ENCODE data around the gene TEX12. TPM values are rescaled to one million over a fixed set of nuclear protein-coding genes. Genes with fewer than 3 reads are reported as not detected.

TEX12 gene
- total RNA-seq, 1 experiment from 2014 or later: not detected

Small RNA genes within 50 kb of the gene (small RNA-seq; reads per million reads assigned to genes)
- gene MRPS36P4: not detected

Other genes with a start within 250 kb of the TEX12 start
- gene C11orf52, start 248.5 kb upstream of the TEX12 start, total RNA-seq (2014; rRNA removed; shearing (Covaris generic); ENCODE audit: low replicate concordance): not detected in 2 replicates
- gene DIXDC1, start 230.0 kb upstream of the TEX12 start, total RNA-seq (2014; rRNA removed; shearing (Covaris generic); ENCODE audit: low replicate concordance): 2.0 and 2.8 TPM in 2 replicates
- gene DLAT, start 142.0 kb upstream of the TEX12 start, total RNA-seq (2014; rRNA removed; shearing (Covaris generic); ENCODE audit: low replicate concordance): 26.1 and 39.8 TPM in 2 replicates
- gene PIH1D2, start 93.4 kb upstream of the TEX12 start, total RNA-seq (2014; rRNA removed; shearing (Covaris generic); ENCODE audit: low replicate concordance): 1.3 and 1.4 TPM in 2 replicates
- gene NKAPD1, start 93.1 kb upstream of the TEX12 start, total RNA-seq (2014; rRNA removed; shearing (Covaris generic); ENCODE audit: low replicate concordance): 11.5 and 11.7 TPM in 2 replicates
- gene TIMM8B, start 80.6 kb upstream of the TEX12 start, total RNA-seq (2014; rRNA removed; shearing (Covaris generic); ENCODE audit: low replicate concordance): 53.3 and 73.4 TPM in 2 replicates
- 57.4 and 79.6 TPM in 2 replicates for gene SDHD, start 80.5 kb upstream of the TEX12 start, total RNA-seq (2014; rRNA removed; shearing (Covaris generic); ENCODE audit: low replicate concordance)
- not detected in 2 replicates for gene IL18, start 3.3 kb upstream of the TEX12 start, total RNA-seq (2014; rRNA removed; shearing (Covaris generic); ENCODE audit: low replicate concordance)
- 0.40 and 1.1 TPM in 2 replicates for gene BCO2, start 8.1 kb downstream of the TEX12 start, total RNA-seq (2014; rRNA removed; shearing (Covaris generic); ENCODE audit: low replicate concordance)
- 11.4 and 28.6 TPM in 2 replicates for gene PTS, start 59.1 kb downstream of the TEX12 start, total RNA-seq (2014; rRNA removed; shearing (Covaris generic); ENCODE audit: low replicate concordance)
- not detected in 2 replicates for gene PLET1, start 93.5 kb downstream of the TEX12 start, total RNA-seq (2014; rRNA removed; shearing (Covaris generic); ENCODE audit: low replicate concordance)

Measured in Karpas-422 (cell line).